Chondrocyte (in vitro differentiated cells): Measurements from ENCODE around the gene SLCO4A1. TPM values are rescaled to one million over a fixed set of nuclear protein-coding genes. Genes with fewer than 3 reads are reported as not detected.

Source experiments
- DNase-seq: peaks from one replicate; pipeline ENCODE4 v3.0.0; 2021; ENCODE audit warnings: mixed read lengths, low spot score
- H3K27ac Mint-ChIP-seq: one replicate; pipeline ENCODE4 v1.8.0; 2021; ENCODE audit warnings: mild to moderate bottlenecking, moderate library complexity, mixed read lengths; ENCODE audit not compliant: unreplicated experiment
- H3K27me3 Mint-ChIP-seq: 2 replicates; pipeline ENCODE4 v1.8.0; 2021; ENCODE audit warnings: low read depth, mixed read lengths
- H3K36me3 Mint-ChIP-seq: 2 replicates; pipeline ENCODE4 v1.8.0; 2021; ENCODE audit warnings: low read depth, mixed read lengths
- H3K4me1 Mint-ChIP-seq: 2 replicates; pipeline ENCODE4 v1.8.0; 2021; ENCODE audit warnings: low read depth, mild to moderate bottlenecking, mixed read lengths
- H3K4me3 Mint-ChIP-seq: one replicate; pipeline ENCODE4 v1.8.0; 2021; ENCODE audit warnings: mild to moderate bottlenecking, moderate library complexity, mixed read lengths; ENCODE audit not compliant: unreplicated experiment
- H3K9me3 Mint-ChIP-seq: 2 replicates; pipeline ENCODE4 v1.8.0; 2021; ENCODE audit warnings: low read depth, mixed read lengths
- total RNA-seq: library from RNA; stranded (reverse); gene quantifications from 3 replicates; pipeline ENCODE4 v1.2.1, GENCODE V29; 2021
- TF ChIP-seq, protein P1 (sequence below): fragments of 200-600 bp; sonication (generic); IDR thresholded peaks from 2 replicates; pipeline ENCODE4 v1.5.0; 2021; ENCODE audit warnings: antibody characterized with exemption, mild to moderate bottlenecking, moderate library complexity

SLCO4A1 gene
- total RNA-seq, 1 donor from 2014 or later: not detected

GRCh38 chr20:62699741-62700140, 57.4 kb downstream of the SLCO4A1 start:
- Mint-ChIP-seq H3K27me3 (peaks cover 23% of the 10 kb centered on the region), H3K4me3 (no peak overlapping the region), H3K9me3 (no peaks in the 10 kb centered on the region), H3K27ac (no peak overlapping the region), H3K36me3 (no peaks in the 10 kb centered on the region), H3K4me1 (peaks cover 16% of the 10 kb centered on the region)
- TF ChIP-seq, protein P1, sequence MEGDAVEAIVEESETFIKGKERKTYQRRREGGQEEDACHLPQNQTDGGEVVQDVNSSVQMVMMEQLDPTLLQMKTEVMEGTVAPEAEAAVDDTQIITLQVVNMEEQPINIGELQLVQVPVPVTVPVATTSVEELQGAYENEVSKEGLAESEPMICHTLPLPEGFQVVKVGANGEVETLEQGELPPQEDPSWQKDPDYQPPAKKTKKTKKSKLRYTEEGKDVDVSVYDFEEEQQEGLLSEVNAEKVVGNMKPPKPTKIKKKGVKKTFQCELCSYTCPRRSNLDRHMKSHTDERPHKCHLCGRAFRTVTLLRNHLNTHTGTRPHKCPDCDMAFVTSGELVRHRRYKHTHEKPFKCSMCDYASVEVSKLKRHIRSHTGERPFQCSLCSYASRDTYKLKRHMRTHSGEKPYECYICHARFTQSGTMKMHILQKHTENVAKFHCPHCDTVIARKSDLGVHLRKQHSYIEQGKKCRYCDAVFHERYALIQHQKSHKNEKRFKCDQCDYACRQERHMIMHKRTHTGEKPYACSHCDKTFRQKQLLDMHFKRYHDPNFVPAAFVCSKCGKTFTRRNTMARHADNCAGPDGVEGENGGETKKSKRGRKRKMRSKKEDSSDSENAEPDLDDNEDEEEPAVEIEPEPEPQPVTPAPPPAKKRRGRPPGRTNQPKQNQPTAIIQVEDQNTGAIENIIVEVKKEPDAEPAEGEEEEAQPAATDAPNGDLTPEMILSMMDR: no peak
- DNase-seq: no peak

DNA sequence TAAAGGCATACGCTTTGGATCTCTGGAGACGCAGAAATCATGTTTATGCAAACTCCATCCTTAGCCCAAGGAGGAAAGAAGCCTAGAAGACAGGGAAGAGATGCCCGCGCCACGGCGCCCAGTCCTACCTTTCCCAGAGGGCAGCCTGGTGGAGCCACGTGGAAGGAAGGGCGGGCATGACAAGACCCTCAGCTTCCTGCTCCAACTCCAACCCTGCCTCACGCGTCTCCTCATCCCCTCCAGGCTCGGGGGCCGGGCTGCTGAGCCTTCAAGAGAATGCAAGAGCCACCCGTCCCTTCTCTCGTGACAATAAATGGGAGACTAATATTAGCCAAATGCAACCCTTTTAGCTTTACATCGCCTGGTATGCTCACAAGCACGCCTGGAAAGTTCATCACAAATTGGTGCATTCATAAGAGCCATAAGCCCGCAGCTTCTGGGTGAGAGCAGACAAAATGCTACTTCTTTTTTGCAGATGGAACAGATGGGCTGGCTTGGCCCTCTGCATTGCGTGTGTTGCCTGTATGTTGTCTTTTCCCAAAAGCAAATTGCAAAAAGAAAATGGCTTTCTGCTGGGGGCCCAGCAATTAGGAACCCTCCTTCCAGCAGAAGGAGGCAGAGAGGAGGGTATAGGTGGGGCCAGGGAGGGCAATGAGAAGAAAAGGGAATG, 58.1 kb downstream of the SLCO4A1 start:
- H3K4me1 Mint-ChIP-seq: peaks cover 18% of the 10 kb centered on the region
- no peaks in the 10 kb centered on the region for H3K36me3 Mint-ChIP-seq

GRCh38 chr20:62701161-62702012, 59.1 kb downstream of the SLCO4A1 start:
- Mint-ChIP-seq H3K27me3 (peaks cover 13% of the 10 kb centered on the region), H3K9me3 (no peaks in the 10 kb centered on the region), H3K27ac (no peak overlapping the region), H3K4me1 (peaks cover 18% of the 10 kb centered on the region), H3K4me3 (no peak overlapping the region), H3K36me3 (no peaks in the 10 kb centered on the region)
- no peak for DNase-seq
- TF ChIP-seq, protein P1: no peak

More for the DNA sequence above, 58.1 kb downstream of the SLCO4A1 start:
- DNase-seq: no peak
- H3K9me3 Mint-ChIP-seq: no peaks in the 10 kb centered on the region
- TF ChIP-seq, protein P1: no peak
- H3K27ac Mint-ChIP-seq: no peak overlapping the region
- H3K27me3 Mint-ChIP-seq: peaks cover 21% of the 10 kb centered on the region
- H3K4me3 Mint-ChIP-seq: no peak overlapping the region

DNA sequence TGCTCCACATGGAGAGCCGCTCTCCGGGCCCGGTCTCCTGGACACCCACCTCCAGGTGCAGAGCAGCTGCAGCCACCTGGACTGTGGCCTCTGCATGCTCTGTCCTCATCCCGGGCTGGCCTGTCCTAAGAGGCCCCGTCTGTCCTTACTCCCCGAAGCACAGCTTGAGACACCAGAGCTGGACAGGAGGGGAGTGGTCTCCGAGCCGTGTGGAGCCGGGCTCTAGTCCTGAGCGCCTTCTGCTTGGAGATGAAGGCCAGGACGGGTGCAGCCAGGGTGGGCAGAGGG, 59.7 kb downstream of the SLCO4A1 start:
- Mint-ChIP-seq H3K9me3 (no peaks in the 10 kb centered on the region), H3K27me3 (peaks cover 16% of the 10 kb centered on the region), H3K27ac (no peak overlapping the region), H3K36me3 (no peaks in the 10 kb centered on the region), H3K4me1 (peaks cover 18% of the 10 kb centered on the region), H3K4me3 (no peak overlapping the region)
- DNase-seq: no peak
- TF ChIP-seq, protein P1: no peak

DNA sequence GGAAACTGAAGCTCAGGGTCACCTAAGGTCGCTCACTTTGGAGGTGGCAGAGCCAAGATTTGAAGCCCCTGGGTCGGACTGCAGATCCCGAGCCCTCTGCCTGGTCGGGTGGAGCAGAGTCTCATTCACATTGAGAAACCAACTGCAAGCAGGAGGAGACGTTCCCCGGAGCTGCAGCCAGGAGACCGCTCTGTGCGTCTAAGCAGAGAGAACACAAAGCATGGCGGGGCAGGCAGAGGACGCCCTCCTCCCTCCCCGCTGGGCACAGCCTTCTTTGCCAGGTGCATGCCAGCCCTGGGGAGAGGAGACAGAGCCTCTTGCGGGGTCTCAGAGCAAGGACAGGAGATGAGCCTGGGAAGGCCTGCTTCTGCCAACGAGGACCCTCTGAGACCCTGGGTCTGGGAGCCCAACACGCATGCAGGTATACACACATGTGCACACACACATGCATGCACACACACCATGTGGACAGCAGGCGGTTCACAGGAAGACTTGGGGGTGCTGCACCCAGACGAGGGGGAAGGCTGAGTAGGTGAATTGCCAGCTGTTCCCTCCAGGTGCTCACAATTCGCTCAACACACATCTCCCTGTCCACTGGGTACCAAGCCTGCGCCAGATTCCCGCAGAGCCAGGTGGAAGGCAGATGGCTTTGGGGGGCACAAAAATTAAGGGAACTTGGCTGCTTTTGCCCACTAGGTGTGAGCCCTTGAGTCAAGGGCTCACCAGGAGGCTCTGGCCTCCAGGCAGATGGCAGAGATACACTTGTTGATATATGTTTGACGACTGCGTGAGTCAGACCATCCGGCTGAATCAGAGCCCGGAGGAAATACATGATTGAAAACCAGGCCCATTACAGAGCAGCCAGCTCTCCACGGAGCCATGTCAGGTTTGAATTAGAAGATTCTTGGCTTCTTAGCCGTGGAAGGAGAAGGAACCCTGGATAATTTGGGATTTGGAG, 60.9 kb downstream of the SLCO4A1 start:
- H3K4me3 Mint-ChIP-seq: no peak overlapping the region
- peaks cover 16% of the 10 kb centered on the region for H3K27me3 Mint-ChIP-seq
- TF ChIP-seq, protein P1: peak; percentile 45
- peak overlapping the region; percentile 87 for H3K27ac Mint-ChIP-seq
- H3K36me3 Mint-ChIP-seq: no peaks in the 10 kb centered on the region
- DNase-seq: peak; percentile 79
- no peaks in the 10 kb centered on the region for H3K9me3 Mint-ChIP-seq
- peaks cover 18% of the 10 kb centered on the region for H3K4me1 Mint-ChIP-seq
